HG03097 (cell line): ENCODE results near the gene AHR.

Experiments used
- ATAC-seq: cut with Tn5 transposase; IDR thresholded peaks from one replicate; pipeline ENCODE4 v1.9.1; 2021; ENCODE audit not compliant: unreplicated experiment, low FRiP score

The AHR gene

DNA sequence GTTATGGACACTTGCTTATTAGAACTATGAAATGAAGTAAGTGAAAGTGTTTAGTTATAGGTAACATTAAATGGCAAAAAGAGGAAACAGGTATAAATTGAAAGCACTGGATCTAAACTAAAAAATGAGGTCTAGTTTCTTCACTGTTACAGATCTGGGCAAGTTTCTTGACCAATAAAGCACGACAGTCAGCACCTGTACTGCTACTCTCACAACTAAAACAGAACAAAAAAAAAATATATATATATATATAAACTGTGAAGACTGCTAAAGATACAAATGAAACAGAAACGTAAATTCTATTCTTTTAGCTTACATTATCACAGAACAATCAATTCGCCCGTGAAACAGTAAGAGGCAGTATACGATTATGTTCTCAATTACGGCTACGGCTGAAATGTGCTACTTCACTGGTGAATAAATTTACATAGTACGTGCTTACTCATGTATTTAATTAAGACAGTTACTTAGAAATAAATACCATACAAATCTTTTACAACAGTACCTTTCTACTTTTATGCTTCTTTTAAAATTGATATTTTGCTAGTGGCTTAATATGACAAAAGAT lies 4.2 kb downstream of the AHR start:
- peak; percentile 20 for ATAC-seq

DNA sequence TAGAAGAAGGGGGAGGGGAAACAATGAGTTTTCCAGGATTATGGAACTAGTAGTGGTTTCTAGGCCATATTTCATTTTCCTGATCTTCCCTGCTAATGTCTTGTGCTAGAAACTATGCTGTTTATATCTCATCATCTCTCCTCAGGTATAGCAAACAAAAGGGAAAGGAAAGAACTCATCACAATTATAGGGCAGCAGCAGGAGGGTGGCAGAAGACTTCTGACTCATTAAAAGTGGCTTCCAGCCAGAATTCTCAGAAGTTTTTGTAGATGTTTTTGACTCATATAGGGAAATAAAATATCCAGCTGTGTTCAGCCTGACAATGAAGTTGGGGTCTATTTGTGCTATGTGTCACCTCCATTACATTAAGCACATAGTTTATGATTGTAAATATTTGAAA lies 6.5 kb downstream of the AHR start:
- ATAC-seq: no peak

DNA sequence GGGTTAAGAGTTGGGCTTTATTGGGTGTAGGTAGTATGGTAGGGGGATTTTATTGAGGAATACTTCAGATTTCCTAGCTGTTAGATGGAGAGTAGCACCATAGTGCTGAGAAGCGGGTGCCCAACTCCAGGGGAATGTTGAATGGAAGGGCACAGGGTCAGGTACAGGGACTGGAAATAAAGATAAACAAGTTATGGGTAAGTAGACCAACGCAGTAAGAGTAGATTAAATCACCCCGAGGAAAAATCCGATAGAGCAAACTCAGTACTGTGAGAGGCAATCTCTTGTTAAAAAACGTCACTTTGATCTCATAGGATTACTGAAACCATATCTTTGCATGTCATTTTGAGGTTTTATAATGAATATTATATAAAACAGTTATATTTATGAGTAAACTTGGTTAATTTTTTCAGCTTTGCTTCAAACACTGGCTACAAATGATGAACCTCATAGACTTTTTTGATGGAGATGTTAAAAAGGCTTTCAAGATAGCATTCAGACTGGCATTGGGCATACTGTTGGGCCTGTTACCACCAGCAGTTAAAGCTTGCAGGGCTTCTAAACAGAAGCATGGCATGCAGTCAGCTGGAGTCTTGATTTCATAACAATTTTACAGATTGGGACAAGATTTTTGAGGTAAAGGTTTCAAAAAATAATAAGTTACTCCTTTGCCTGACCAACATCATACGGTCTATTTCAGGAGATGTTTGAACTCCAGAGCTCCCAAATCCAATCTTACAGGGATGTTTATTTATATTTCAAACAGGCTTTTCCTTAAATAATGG lies 7.1 kb downstream of the AHR start:
- no peak for ATAC-seq

DNA sequence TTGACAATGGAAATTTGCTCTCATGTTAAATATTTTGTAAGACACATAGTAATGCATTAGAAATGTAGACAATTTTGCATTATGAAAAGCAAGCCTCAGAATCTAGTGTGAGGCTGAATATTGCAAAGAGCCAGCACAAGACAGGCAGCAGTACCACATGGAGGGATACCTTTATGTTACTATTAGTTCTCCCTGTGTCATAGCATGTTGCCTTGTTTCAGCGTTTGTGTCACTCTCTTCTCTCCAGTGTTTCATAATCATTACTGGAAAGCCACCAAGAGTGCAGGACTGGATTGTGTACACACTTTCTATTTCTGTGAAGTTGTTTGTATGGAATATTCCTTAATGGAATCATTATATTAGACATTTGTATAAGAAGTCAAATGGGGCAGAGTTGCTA lies 8.5 kb downstream of the AHR start:
- ATAC-seq: no peak

DNA sequence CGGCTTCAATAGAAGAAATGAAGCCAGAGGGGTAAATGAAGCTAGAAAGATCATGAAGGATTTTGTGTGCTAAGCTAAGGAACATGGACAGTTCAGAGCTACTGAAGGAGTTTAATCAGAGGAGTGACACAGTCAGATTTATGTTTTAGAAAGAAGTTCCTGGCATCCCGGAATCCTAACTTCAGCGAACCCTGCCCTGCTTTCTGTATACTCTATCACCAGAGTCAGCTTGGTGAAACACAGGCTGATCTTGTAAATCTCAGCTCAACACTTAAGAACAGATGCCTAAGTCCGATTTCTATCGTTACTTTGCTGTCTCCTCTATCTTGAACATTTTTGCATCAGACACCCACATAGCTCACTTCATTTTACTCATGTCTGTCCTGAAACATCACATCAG lies 9.1 kb downstream of the AHR start:
- ATAC-seq: no peak

DNA sequence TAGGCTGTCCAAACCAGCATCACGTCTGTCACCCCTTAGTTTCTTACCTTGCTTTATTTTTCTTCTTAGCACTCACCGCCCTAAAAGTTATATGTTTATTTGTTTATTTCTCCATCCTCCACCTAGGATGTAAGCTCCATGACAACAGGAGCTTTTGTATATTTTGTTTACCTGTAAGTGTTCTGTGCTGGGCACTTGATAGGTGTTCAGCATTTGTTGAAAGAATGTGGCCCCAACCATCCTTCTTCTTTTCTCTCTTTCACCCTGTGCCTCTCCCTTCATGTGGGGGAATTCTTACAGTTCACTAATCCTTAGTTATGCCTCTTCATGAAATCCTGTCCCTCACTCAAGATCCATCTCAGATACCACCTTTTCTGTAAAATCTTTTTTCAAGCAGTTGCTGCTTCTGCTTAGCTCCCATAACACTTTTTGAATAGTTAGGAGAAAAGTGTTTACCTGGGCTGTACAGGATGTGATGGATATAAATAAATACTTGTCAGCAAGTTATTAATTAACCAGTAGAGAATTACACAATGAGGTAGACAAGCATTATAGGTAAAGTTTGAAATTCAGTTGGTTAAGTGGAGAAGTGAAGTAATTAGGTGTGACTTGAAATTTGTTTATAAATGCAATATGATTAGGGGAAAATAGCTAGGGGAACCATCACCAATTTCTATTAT lies 9.7 kb downstream of the AHR start:
- no peak for ATAC-seq

DNA sequence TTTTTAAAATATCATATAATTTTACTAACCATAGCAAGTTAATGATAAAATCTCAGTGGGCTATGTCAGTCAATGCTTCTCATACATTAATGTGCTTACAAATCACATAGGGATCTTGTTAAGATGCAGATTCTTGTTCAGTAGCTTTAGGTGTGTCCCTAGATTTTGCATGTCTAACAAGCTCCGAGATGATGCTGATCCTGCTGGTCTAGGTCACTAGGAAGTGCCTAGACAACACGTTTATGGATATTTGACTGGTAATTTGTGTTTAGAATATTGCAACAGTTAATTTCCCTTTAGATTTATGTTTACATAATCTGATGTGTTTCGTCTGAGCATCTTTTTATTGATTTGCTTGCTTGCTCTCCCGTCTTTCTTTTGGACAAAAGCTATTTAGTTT lies 12.7 kb downstream of the AHR start:
- no peak for ATAC-seq

DNA sequence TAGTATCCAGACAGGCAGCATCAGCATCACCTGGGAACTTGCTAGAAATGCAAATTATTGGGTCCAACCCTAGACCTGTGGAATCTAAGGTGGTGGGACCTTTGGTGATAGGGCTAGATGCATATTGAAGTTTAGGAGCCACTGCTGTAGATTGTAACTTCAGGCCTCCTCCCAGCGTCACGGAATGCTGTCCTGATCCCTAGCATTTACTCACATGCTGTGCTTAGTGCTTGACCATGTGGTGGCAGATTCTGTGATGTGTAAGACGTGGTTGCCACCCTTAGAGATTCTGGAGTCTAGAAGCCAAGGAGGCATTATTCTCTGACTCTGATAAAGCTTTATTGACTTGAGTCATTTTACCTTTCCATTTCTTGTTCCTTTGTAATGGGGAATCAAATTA lies 13.5 kb downstream of the AHR start:
- ATAC-seq: no peak

DNA sequence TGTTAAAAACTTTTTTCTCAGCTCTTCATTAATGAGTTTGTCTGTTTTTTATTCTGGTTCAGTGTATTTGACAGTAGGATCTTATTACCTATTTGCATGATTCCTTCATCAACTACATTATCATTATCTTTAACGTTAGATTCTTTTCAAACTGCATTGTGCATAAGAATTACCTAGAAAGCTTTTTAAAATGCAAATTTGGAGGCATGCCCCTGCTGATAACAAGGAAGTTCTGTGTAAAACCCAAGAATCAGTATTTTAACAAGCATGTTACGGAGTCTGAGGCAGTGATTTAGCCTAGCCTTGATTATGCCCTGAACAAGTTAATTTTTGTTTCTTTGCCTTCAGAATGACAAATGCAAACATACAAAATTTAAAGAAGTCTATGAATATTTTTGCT lies 14.2 kb downstream of the AHR start:
- no peak for ATAC-seq

DNA sequence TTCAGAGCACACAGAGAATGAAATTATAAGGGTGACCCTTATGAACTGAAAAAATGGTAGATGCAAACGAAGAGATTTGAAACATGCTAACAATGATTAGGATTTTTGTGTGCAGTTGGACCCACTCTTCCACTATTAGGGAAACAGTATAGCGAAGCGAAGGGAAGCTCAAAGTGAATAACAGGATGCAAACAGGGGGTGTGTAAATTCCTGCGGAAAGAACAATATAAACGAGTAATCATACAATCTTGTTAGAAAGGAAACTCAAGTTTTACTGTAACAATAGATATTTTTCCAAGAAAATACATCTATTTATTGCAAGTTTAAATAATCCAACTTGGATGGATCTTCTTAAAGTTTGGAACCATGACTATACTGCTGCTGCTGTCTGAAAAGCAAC lies 14.7 kb downstream of the AHR start:
- ATAC-seq: no peak

DNA sequence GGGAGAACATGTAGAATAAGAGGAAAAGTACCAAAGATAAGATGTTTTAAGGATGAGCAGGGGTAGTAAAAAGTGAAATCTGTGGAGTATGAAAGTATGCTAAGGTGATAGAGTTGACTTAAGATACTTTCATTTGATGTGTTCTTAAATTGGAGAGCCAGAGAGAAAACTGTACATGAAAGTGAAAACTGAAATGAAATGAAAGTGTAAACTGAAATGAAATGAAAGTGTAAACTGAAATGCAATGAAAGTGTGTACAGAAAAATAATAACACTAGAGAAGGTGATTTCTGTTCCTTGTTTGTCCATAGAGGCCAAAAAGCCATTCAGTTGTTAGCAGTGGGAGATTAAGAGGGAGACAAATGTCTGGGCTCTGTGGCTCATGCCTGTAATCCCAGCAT lies 17.5 kb downstream of the AHR start:
- no peak for ATAC-seq

DNA sequence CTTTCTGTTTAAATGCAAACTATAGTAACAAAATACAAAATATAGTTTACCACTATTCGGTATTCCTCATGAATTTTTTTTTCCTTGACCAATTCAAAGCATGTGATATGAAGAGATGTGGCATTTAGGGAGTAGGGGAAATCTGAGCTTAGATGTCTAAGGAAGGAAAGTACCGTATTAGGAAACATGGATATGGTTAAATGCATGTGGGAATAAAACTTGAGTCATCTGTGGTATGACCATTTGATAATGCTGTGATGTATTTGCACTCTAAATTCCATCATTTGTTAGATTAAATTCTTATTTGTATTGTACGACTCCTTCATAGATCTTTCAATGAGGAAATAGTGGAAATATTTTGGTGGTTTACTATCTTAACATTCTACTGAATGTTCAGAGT lies 19.7 kb downstream of the AHR start:
- ATAC-seq: no peak

DNA sequence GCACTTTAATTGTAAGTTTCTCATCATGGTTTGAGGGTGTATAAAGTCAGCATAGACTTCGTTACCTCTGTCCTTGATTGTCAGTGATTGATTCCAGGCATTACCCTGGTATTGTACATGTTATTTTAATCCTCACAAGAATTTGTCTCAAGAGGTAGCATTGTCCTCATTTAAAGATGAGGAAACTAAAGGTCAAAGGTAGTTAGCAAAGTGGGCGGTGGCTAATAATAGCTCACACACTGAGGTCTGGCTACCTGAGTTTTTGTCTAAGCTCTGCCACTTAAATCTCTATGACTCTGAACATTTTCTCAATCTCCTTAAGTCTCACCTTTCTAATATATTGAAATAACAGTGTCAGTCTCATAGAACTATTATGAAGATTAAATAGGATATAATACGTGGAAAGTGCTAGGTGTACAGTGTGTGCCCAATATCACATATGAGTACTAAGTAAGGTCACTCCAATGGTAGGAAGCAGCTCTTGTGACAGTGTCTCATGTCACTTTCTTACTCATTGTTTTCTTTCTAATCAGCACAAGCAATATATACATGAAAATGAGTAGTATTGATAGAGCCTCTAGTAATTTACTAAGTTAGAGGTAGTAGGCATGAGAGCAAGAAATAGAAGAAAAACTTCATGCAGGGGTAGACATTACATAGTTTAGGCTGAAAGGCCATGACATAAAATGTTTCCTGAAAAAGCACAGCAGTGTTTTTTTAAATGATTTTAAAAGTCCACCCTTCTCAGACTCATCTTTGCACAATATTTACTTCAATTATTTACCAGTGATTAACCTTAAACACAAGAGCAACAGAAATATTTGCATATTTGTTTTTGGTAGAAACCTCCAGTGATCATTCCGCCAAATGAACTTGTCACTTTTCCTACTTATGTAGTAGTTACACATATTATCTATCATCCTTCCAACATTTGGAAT lies 21.0 kb downstream of the AHR start:
- no peak for ATAC-seq

DNA sequence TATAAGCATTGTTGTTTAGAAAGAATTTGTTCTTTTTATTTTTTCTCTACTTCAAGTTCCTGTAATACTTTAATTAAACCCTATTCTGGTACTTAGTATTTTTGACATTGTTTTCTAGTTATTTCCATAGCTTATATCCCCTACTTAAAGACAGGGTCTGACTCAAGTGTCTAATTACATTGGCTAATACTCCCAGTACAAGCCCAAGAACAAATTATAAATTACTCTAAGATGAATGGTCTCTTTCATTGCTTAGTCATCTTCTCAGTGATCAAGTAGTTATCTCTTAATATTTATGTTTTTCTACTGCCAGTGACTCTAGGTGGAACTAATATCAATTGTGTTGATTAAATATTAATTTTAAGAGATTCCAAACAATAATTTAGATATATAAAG lies 21.6 kb downstream of the AHR start:
- ATAC-seq: no peak

DNA sequence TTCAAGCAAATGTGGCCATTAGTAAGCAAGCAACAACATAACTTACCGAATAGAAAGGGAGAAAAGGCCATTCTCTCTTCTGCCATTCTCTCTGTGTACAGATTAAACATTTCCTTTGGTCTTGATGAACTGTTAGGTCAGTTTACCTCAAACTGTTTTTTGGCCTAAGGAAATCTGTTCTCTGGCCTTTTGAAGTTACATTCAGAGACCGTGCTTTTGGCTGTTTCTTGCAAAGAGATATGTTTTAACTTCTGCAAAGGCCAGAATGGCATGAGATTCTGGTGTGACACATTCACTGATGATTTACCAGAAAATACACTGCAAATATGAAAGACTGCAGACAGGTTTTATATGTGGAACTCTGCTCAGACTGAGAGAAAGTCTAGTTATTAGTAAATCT lies 22.2 kb downstream of the AHR start:
- ATAC-seq: no peak

DNA sequence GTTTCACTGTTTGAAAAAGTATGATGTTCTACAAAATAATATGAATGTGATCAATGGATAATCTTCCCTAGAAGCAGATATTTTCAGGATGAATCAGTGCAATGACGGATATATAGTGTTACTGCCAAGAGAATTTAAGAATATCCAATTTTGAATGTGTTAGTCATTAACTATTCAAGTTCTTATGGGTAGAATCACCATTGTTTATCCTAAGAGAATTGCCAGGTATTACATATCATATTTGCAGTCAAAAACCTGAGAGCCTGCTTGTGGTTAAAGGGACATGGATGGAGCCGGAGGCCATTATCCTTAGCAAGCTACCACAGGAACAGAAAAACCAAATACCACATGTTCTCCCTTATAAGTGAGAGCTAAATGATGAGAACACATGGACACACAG lies 26.9 kb downstream of the AHR start:
- no peak for ATAC-seq

DNA sequence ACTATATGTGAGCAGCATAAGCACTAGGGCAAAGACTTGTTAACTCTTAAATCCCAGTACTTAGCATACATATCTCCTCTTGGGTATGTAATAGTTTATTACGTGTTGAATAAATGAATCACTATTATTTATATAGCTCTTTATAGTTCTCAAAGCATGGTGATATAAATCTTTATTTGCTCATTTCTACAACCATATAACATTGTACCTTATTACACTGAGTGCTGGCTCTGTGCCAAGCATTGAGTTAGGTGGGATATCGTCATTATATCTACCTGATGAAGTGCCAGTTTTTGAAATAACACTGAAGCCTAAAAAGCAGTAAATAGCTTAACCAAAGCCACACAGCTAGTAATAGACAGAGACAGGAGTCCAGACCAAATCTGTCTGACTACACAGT lies 27.9 kb downstream of the AHR start:
- ATAC-seq: no peak

DNA sequence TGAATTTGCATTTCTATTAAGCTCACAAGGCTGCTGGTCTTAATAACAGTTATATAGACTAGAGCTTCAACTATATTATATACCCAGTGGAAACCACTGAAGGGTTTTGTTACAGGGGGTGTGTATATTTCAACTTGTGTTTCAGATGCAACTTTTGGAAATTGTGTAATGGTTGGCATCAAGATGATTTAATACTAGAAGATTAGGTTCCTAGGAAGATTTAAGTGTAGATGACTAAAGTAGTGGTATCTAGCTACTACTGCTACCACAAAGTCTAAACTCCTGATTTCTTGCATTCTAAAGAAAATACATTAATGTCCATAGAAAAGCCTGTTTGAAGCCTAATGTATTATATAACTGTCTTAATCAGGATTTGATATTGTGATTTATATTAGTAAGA lies 30.2 kb downstream of the AHR start:
- ATAC-seq: no peak

DNA sequence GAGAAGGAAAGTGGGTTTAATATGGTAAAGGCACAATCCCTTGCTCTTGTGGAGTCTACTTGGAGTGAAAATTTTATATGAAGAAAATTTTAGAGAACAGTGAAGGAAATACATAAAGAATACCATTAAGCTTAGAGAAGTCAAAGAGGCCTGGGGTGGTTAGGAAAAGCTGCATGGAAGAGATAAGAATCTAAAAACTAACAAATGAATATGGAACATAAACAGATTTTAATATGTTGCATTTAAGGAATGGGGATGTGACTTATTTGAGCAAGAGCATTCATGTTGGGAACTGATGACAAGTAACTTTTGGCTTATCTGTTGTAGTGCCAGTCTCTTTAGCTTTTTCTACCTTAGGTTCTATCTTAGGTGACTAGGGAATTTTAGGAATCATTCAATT lies 31.0 kb downstream of the AHR start:
- ATAC-seq: no peak

DNA sequence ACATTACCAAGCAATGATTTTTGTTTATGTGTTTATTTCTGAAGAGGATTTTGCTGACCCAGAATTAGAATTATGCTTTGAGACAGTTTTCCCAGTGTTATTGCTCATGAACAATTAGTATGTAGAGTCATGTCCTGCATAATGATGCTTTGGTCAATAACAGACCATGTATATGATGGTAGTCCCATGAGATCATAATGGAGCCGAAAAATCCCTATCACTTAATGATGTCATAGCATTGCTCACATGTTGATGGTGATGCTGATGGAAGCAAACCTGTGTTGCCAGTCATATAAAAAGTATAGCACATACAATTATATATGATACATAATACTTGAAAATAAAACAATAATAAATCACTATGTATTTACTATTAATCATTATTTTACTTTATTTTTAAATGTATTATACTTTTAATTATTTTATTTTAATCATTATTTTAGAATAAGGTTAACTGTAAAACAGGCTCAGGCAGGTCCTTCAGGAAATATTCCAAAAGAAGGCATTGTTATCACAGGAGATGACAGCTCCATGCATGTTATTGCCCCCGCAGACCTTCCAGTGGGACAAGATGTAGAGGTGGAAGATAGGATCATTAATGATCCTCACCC lies 33.5 kb downstream of the AHR start:
- no peak for ATAC-seq

DNA sequence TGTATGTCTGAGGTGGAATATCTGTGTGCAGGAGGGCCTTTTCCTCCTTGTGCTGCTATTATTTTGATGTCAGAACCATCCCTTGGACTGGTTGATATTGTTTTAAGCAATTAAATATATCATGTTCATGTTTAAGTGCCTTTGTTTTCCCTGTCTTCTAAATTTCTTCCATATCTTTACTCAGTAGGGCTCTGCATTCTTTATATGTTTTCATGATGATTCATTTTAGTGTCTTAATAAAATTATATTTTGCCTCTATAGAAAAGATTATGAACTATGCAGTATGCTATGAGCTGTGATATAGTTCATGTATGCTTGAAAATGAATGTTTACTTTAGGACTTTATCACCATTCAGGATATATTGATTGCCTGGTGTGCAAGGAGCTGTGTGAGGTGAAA lies 34.8 kb downstream of the AHR start:
- ATAC-seq: no peak
